Measurements from ENCODE around the gene ATF3. TPM values are rescaled to one million over a fixed set of nuclear protein-coding genes. Genes with fewer than 3 reads are reported as not detected.

The ATF3 gene
- total RNA-seq, 2 experiments from 2014 or later: 35.4 to 41.3 TPM

- Mint-ChIP-seq H3K4me3 (no peak overlapping the region), H3K36me3 (ENCODE audit: low read depth) (peaks cover 60% of the 10 kb centered on the region), H3K27ac (peak overlapping the region; percentile 46), H3K27me3 (no peaks in the 10 kb centered on the region), H3K4me1 (ENCODE audit: low read depth) (peaks cover 22% of the 10 kb centered on the region), H3K9me3 (no peaks in the 10 kb centered on the region)
- DNase-seq: peak; percentile 15
- no peak for TF ChIP-seq CTCF (IDR thresholded peaks at IDR 0.05)
- intact Hi-C loops (cut with micrococcal nuclease): no loop called here
- POLR2A ChIA-PET: interaction anchor here (0.7 kb wide), 1 partner anchor 13 kb away, joined by 3 read pairs; the partner anchor contains the start of gene ATF3
- ATAC-seq: peak; percentile 20
- CTCF ChIA-PET: interaction anchor here (1.3 to 2.8 kb wide), 3 partner anchors 9 to 160 kb away, joined by 5 to 7 read pairs (median 6); no protein-coding TSS in a partner anchor
These were observed 12.7 kb downstream of the ATF3 start for GRCh38 chr1:212621043-212621948.

GRCh38 chr1:212621949-212622305 lies 13.4 kb downstream of the ATF3 start:
- ChIA-PET POLR2A (interaction anchor here (0.7 kb wide), 2 partner anchors 10 to 13 kb away, joined by 3 read pairs; partner anchors contain the start of gene ATF3), CTCF (interaction anchor here (0.9 to 2.8 kb wide), 6 partner anchors 8 to 164 kb away, joined by 3 to 7 read pairs (median 4); no protein-coding TSS in a partner anchor)
- Mint-ChIP-seq H3K4me3 (no peak overlapping the region), H3K9me3 (no peaks in the 10 kb centered on the region), H3K36me3 (ENCODE audit: low read depth) (peaks cover 54% of the 10 kb centered on the region), H3K4me1 (ENCODE audit: low read depth) (peaks cover 22% of the 10 kb centered on the region), H3K27ac (peak overlapping the region; percentile 46), H3K27me3 (no peaks in the 10 kb centered on the region)
- peak; percentile 22 for DNase-seq
- no peak for TF ChIP-seq CTCF (IDR thresholded peaks at IDR 0.05)
- peak; percentile 53 for ATAC-seq
- intact Hi-C loops (cut with micrococcal nuclease): no loop called here

- H3K4me3 Mint-ChIP-seq: no peak overlapping the region
- DNase-seq: no peak
- no peak overlapping the region for H3K27ac Mint-ChIP-seq
- H3K27me3 Mint-ChIP-seq: no peaks in the 10 kb centered on the region
- ChIA-PET CTCF (interaction anchor here (0.9 to 2.8 kb wide), 7 partner anchors 8 to 165 kb away, joined by 3 to 7 read pairs (median 4); no protein-coding TSS in a partner anchor), POLR2A (interaction anchor here (0.7 to 1.1 kb wide), 2 partner anchors 10 to 14 kb away, joined by 3 read pairs; partner anchors contain the start of gene ATF3)
- no peak for ATAC-seq
- TF ChIP-seq CTCF (IDR thresholded peaks at IDR 0.05): no peak
- peaks cover 22% of the 10 kb centered on the region for H3K4me1 Mint-ChIP-seq (ENCODE audit: low read depth)
- intact Hi-C loops (cut with micrococcal nuclease): no loop called here
- H3K9me3 Mint-ChIP-seq: no peaks in the 10 kb centered on the region
- peaks cover 48% of the 10 kb centered on the region for H3K36me3 Mint-ChIP-seq (ENCODE audit: low read depth)
These were observed 13.9 kb downstream of the ATF3 start for GRCh38 chr1:212622467-212622866.

GRCh38 chr1:212622906-212623305 lies 14.3 kb downstream of the ATF3 start:
- POLR2A ChIA-PET: interaction anchor here (1.1 kb wide), 1 partner anchor 14 kb away, joined by 3 read pairs; the partner anchor contains the start of gene ATF3
- no peak for ATAC-seq
- Mint-ChIP-seq H3K36me3 (ENCODE audit: low read depth) (peaks cover 44% of the 10 kb centered on the region), H3K9me3 (no peaks in the 10 kb centered on the region), H3K4me3 (no peak overlapping the region), H3K27me3 (no peaks in the 10 kb centered on the region), H3K27ac (no peak overlapping the region), H3K4me1 (ENCODE audit: low read depth) (peaks cover 22% of the 10 kb centered on the region)
- intact Hi-C loops (cut with micrococcal nuclease): no loop called here
- CTCF ChIA-PET: interaction anchor here (0.8 to 1.5 kb wide), 7 partner anchors 9 to 167 kb away, joined by 3 to 6 read pairs (median 4); no protein-coding TSS in a partner anchor
- TF ChIP-seq CTCF (IDR thresholded peaks at IDR 0.05): no peak
- no peak for DNase-seq

All from activated CD8-positive, alpha-beta T cell treated with anti-CD3 and anti-CD28 coated beads for 36 hours (primary cell).